ENCODE data around the gene CD209. TPM values are rescaled to one million over a fixed set of nuclear protein-coding genes. Genes with fewer than 3 reads are reported as not detected.

CD209 gene
- total and polyA plus RNA-seq, 2 experiments from 2014 or later: 0.35 TPM; not detected in 1

- TF ChIP-seq REST (IDR thresholded peaks at IDR 0.05; ENCODE audit: unreplicated experiment) (no peak), EZH2phosphoT487 (IDR thresholded peaks at IDR 0.05; ENCODE audit: unreplicated experiment) (no peak), POLR2AphosphoS5 (IDR thresholded peaks at IDR 0.05; ENCODE audit: low read depth) (no peak), ETS1 (IDR thresholded peaks at IDR 0.05) (no peak), CTCF (conservative IDR thresholded peaks at IDR 0.05; ENCODE audit: low read depth in 2 of 2) (no peak), STAT1 (IDR thresholded peaks at IDR 0.05; ENCODE audit: unreplicated experiment) (no peak), ZNF114 (CRISPR knock-in tag; IDR thresholded peaks at IDR 0.05) (no peak), JUNB (IDR thresholded peaks at IDR 0.05; ENCODE audit: unreplicated experiment) (no peak), EZH2 (IDR thresholded peaks at IDR 0.05; ENCODE audit: low read depth, unreplicated experiment) (no peak)
Measured at GRCh38 chr19:7743425-7743841, 3.9 kb downstream of the CD209 start (continued).

GRCh38 chr19:7742991-7743390, 4.3 kb downstream of the CD209 start:
- Mint-ChIP-seq H3K4me3 (no peak overlapping the region; the same call in 2 of the 3 replicates), H3K27me3 (ENCODE audit: insufficient read depth, low read depth, poor library complexity) (peaks cover 5% of the 10 kb centered on the region), H3K9me3 (no peaks in the 10 kb centered on the region; the same call in 2 of the 3 replicates), H3K27ac (no peak overlapping the region), H3K4me1 (peaks cover 13% of the 10 kb centered on the region), H3K36me3 (ENCODE audit: low read depth) (no peaks in the 10 kb centered on the region)
- Histone ChIP-seq H3K4me3 (no peak overlapping the region), H3K27ac (ENCODE audit: low read depth) (no peak overlapping the region), H4K20me1 (replicated peaks; ENCODE audit: insufficient read depth) (no peaks in the 10 kb centered on the region), H3K4me2 (no peak overlapping the region), H3K79me2 (replicated peaks; ENCODE audit: insufficient read depth) (no peaks in the 10 kb centered on the region), H3K36me3 (ENCODE audit: insufficient read depth) (no peaks in the 10 kb centered on the region), H3F3A (replicated peaks; ENCODE audit: low read depth) (no peaks in the 10 kb centered on the region), H2AFZ (no peak overlapping the region), H3K9me2 (ENCODE audit: insufficient read depth) (0 out of 2 replicates have a peak, but pooled peaks cover 1% of the 10 kb centered on the region), H3K4me1 (ENCODE audit: insufficient read depth) (peaks cover 8% of the 10 kb centered on the region; the same call in 1 of the 2 replicates), H3K27me3 (ENCODE audit: insufficient read depth) (no peaks in the 10 kb centered on the region)
- TF ChIP-seq REST (IDR thresholded peaks at IDR 0.05; ENCODE audit: unreplicated experiment) (no peak), EZH2phosphoT487 (IDR thresholded peaks at IDR 0.05; ENCODE audit: unreplicated experiment) (no peak), ZNF114 (CRISPR knock-in tag; IDR thresholded peaks at IDR 0.05) (no peak)
- ATAC-seq (no peak), DNase-seq (ENCODE audit: low spot score) (no peak)

Data from GM23338 (cell line).